NB4 (cell line): Measurements from ENCODE around the gene RIC8B.

Source experiments
- DNase-seq: peaks from one replicate; pipeline ENCODE4 v3.0.0; 2010; ENCODE audit warnings: low read depth
- H3K4me3 ChIP-seq: one replicate; pipeline ENCODE4 v1.5.1; 2011; ENCODE audit warnings: mild to moderate bottlenecking, low read depth, low read length, moderate library complexity
- MYC ChIP-seq: IDR thresholded peaks from 2 replicates; pipeline ENCODE4 v1.6.1; 2011; ENCODE audit warnings: low read depth, low read length
- POLR2A ChIP-seq: IDR thresholded peaks from 2 replicates; pipeline ENCODE4 v1.6.1; 2011; ENCODE audit warnings: mild to moderate bottlenecking; ENCODE audit not compliant: insufficient read length; ENCODE audit errors: extremely low read depth
- TF ChIP-seq, protein P1 (sequence below): IDR thresholded peaks from 2 replicates; pipeline ENCODE4 v1.6.1; 2011; ENCODE audit warnings: low read depth, low read length
- TF ChIP-seq, protein P2 (sequence below): IDR thresholded peaks from one replicate; pipeline ENCODE4 v1.5.1; 2012; ENCODE audit warnings: low read depth, low read length

Gene RIC8B

DNA sequence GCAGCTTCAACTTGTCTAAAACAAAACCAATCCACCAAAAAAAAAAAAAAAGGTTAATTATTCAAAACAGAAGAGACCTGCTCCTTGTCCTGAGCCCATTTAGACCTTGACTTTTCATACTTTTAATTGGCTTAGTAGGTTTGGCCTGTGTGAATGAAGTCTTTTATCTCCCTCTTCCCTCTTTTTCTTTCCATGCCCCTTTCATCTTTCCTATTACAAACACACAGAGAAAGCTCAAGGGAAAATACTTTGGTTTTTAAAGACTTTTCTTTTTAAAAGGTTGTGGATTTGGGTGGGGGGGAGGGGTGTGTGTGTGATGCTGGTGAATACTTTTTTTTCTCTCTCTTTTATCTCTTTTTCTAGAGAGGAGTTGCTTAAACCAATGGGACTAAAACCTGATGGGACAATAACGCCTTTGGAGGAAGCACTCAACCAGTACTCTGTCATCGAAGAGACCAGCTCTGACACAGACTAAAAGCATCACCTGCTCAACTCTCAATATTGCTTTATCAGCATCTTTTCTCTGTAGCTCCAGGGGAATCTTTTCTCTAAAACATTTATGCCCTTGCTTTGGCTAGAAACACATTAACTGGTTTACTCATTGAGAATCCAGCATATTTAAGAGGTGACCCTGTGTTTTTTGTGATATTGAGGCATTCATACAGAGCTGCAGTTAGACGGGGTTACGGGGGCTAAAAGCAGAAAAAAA lies 111.2 kb downstream of the RIC8B start:
- H3K4me3 ChIP-seq: no peak overlapping the region
- DNase-seq: no peak
- no peak for TF ChIP-seq POLR2A

DNA sequence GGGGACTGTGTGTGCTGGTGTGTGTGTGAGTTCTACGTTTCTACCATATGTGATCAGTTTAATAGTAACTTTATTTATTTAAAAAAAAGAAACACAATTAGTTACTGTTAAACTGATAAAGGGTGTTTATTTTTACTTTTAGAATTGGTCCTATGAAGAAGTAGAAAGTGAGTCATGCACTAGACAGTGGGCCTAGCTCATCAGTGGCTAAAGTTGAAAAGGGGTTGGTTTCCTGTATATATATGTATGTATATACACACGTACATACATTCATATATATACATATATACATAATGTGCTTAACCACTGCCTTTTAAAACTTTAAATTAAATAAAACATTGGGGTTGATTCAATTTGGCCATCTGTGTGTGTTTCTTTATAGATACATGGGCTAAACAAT lies 112.5 kb downstream of the RIC8B start:
- no peak overlapping the region for H3K4me3 ChIP-seq
- no peak for DNase-seq
- TF ChIP-seq POLR2A (no peak), MYC (no peak)

DNA sequence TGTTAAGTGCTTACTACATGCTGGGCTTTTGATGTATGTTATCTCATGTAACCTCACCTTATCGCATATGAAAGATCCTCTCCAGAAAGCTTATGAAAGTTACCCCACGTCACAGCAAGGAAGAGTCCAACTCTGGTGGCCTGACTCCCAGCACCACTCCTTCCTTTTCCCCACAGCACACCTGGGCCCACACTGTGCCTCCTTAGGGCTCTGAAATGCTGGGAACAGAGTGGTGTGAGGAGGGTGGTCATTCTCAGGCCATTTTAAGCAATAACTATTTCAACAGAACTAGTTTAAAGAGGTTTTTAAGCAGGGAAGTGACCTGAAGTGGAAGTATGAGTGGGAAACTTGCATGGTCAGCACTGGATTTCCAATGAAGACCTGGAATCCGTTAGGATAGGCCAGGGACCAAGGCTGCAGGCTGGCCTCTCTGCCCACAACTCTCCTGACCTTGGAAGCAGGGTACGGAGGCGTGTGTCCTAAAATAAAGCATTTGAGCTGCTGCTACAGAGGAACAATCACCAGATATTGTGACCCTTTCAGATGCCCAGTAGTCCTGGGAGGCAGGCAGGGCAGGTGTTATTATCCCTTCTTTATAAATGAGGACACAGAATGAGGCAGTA lies 114.0 kb downstream of the RIC8B start:
- TF ChIP-seq, protein P1, sequence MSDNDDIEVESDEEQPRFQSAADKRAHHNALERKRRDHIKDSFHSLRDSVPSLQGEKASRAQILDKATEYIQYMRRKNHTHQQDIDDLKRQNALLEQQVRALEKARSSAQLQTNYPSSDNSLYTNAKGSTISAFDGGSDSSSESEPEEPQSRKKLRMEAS: no peak
- DNase-seq: no peak
- no peak overlapping the region for H3K4me3 ChIP-seq

- no peak overlapping the region for H3K4me3 ChIP-seq
- no peak for TF ChIP-seq POLR2A
- TF ChIP-seq, protein P2, sequence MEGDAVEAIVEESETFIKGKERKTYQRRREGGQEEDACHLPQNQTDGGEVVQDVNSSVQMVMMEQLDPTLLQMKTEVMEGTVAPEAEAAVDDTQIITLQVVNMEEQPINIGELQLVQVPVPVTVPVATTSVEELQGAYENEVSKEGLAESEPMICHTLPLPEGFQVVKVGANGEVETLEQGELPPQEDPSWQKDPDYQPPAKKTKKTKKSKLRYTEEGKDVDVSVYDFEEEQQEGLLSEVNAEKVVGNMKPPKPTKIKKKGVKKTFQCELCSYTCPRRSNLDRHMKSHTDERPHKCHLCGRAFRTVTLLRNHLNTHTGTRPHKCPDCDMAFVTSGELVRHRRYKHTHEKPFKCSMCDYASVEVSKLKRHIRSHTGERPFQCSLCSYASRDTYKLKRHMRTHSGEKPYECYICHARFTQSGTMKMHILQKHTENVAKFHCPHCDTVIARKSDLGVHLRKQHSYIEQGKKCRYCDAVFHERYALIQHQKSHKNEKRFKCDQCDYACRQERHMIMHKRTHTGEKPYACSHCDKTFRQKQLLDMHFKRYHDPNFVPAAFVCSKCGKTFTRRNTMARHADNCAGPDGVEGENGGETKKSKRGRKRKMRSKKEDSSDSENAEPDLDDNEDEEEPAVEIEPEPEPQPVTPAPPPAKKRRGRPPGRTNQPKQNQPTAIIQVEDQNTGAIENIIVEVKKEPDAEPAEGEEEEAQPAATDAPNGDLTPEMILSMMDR: no peak
- TF ChIP-seq MYC: no peak
- TF ChIP-seq, protein P1: no peak
- DNase-seq: no peak
These were observed 114.8 kb downstream of the RIC8B start for GRCh38 chr12:106889326-106889725.

- TF ChIP-seq, protein P2: no peak
- no peak for TF ChIP-seq MYC
- TF ChIP-seq, protein P1: no peak
- no peak for TF ChIP-seq POLR2A
- DNase-seq: no peak
- H3K4me3 ChIP-seq: no peak overlapping the region
These were observed 115.6 kb downstream of the RIC8B start for GRCh38 chr12:106889950-106890626.

DNA sequence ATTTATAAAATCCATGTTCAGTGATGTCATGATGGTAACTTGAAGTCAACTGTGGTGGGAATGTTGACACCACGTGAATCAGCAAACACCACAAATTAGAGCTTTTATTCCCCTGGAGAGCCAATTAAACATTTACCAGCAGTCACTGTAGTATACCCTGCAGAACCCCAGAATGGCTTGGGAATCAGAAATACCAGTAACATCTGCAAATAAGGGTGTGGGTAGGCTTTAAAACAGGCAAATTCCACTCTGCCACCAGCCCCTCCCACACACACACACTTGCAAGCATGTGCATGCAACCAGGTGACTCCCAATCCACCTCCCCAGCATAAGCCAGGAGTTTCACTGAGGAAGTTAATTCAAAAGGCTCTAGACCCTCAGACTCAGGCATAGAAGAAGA lies 117.6 kb downstream of the RIC8B start:
- DNase-seq: no peak
- no peak overlapping the region for H3K4me3 ChIP-seq
- no peak for TF ChIP-seq POLR2A
- TF ChIP-seq, protein P2: no peak
- TF ChIP-seq, protein P1: no peak
- no peak for TF ChIP-seq MYC

- H3K4me3 ChIP-seq: no peak overlapping the region
- DNase-seq: no peak
- TF ChIP-seq, protein P1: no peak
- TF ChIP-seq, protein P2: no peak
- no peak for TF ChIP-seq POLR2A
- TF ChIP-seq MYC: no peak
These were observed 119.0 kb downstream of the RIC8B start for GRCh38 chr12:106893451-106893850.
